ENCODE results near the gene KLHL20.
"Not testable (repeated sequence)": the region's sequence is repeated elsewhere in the genome, so short reads cannot be mapped to it uniquely, and the experiment has no call there.

DNA sequence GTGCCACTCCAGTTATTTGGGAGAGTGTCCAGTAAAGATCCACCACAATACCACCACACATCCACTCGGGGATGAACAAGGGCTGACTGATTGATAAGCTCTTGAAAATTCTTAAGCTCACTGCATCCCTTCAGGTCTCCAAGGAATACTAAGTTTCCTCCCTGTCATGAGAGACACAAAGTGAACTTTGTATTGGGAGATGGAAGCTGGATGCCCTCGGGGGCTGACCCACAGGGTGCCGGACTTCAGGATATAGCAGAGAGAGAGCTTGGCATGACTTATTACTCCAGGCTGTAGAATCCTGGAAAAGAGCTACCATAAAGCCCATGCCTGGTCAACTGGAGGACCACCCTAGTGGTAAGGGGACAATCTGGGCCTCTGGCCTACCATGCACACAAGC is 29.7 kb upstream of the KLHL20 start:
- TF ChIP-seq CTCF, POLR2AphosphoS5 (IDR thresholded peaks at IDR 0.05): not testable (repeated sequence)

Measured in esophagus muscularis mucosa (tissue), 3 donors.